Erythroblast (primary cell): Measurements from ENCODE around the gene DNAH17.

Source experiments
- GATA1 ChIP-seq: IDR thresholded peaks from 2 replicates; pipeline ENCODE4 v1.6.1; 2011; ENCODE audit warnings: low read depth, mild to moderate bottlenecking, control low read depth, low read length, moderate library complexity
- POLR2A ChIP-seq: IDR thresholded peaks from 2 replicates; pipeline ENCODE4 v1.6.1; 2011; ENCODE audit warnings: mild to moderate bottlenecking, low read length

DNA sequence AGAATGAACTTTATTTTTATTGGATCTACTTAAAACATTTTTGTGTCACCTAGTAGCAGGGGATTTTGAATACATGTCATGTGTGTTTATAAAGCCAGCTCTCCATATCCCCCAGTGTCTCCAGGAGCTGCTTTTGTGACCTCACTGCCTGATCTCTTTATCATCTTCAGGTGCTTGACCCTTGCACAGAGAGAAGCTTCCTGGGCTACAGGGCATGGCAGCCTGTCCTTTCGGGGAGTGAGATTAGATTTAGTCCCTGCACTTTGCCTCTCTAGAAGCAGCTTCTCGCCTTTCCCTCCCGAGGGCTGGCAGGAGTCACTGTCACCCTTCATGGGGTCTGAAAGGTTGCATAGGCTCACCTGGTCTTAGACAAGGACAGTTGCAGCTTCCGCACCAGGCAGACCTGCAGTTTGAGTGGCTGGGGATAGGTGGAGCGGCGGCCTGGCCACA, 156.1 kb downstream of the DNAH17 start:
- TF ChIP-seq POLR2A, result no peak
- TF ChIP-seq GATA1, result no peak
